Forelimb muscle (tissue), 1 donor: ENCODE results near the gene JAML. TPM values are rescaled to one million over a fixed set of nuclear protein-coding genes. Genes with fewer than 3 reads are reported as not detected.

Experiments used
- DNase-seq: peaks from one replicate; pipeline ENCODE4 v3.0.0-alpha.2; 2013; ENCODE audit warnings: low read depth
- polyA plus RNA-seq: library from polyadenylated mRNA; unstranded; fragments of 120-200 nt; gene quantifications from one replicate; pipeline ENCODE4 v1.2.1, GENCODE V29; 2013; ENCODE audit not compliant: insufficient read length

Gene JAML
- polyA plus RNA-seq, 1 donor: 1.7 TPM

DNA sequence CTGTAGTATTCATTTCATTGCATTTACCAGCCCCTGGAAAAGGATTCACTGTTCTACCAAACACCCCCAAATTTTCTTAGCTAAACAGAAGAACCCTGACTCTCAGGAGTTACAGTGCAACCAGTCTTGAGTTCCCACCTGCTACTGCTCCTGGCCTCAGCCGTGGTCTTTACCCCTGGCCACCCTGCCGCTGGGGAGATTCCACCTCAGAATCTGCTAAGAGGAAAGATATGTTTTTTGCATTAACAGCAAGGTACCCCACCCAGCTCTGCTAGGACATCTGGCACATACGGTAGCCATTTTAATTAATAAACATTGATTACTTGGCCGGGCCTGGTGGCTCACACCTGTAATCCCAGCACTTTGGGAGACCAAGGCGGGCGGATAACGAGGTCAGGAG, 9.0 kb downstream of the JAML start:
- DNase-seq: no peak

DNA sequence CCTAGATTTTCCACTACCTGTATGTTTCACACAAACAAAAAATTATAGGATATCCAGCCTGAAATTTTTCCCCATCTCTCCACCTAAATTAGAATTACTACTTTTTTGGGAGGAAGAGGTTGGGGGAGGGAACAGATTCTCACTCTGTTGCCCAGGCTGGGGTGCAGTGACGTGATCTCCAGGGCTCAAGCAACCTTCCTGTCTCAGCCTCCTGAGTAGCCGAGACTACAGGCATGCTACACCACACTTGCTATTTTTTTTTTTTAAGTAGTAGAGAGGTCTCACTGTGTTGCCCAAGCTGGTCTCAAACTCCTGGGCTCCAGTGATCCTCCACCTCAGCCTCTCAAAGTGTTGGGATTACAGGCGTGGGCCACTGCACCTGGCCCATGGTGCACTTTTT, 9.5 kb downstream of the JAML start:
- no peak for DNase-seq

DNA sequence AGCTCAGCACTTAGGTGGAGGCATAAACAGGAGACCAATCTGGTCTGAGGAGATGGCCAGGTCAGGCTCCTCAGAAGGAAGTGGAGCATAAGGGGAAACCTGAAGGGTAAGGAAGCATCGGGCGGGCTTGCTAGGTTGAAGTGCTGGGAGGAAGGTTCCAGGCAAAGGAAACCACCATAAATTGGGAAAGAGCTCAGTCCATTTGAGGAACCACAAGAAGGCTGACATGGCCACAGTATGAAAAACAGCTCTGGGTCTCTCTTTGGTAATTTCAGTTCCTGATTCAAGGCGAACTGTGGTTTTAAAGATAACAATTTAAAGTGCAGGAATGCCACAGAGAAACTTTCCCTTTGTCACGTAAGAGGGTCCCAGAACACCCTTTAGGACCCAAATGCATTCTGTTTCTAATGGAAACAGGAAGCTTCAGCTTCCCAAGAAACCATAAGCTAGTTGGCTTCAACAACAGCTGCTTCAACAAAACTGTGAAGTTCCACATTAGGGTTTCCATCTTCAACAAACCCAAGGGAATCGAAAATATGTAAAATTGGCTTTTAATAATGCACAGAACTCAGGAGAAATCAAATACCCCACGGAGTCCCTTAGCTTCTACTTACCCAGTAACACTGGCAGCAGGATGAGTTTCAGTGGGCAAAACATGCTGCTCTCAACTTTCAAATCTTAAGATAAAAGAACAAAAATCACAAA, 10.4 kb downstream of the JAML start:
- DNase-seq: no peak

DNA sequence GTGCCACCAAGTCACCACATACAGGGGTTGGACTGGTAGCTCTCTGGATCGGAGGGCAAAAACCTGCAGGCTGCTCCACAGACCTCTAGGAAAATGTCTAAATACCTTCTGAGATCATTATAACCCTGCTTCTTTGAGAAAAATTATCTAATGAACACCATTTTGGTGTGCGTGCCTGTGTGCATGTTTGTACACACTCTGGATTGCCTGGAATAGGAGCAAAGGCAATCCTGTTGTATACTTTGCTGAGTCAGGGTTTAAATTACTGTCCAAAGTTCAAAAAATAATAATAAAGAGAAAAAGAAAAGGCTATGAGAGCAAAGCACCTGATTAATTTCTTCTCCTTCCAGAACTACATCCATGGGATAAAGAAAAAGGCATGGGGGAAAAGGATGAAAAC, 11.0 kb downstream of the JAML start:
- no peak for DNase-seq

DNA sequence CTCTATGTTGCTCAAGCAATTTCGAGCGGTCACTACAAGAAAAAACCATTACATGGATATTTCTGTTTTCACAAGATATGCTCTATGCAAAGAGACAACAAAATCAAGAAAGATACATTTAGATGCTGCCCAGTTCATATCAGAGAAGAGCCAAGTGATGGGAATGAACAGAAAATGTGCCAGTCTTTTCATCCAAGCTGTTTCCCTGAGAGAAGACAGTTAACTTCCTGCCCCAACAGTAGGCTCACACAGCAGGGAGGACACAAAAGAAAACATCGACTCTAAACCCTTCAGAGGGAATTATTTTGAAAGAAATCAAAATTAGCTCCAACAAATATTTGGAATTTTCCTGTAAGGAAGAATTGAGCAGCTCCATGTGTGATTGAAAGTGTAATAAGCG, 11.6 kb downstream of the JAML start:
- no peak for DNase-seq

DNA sequence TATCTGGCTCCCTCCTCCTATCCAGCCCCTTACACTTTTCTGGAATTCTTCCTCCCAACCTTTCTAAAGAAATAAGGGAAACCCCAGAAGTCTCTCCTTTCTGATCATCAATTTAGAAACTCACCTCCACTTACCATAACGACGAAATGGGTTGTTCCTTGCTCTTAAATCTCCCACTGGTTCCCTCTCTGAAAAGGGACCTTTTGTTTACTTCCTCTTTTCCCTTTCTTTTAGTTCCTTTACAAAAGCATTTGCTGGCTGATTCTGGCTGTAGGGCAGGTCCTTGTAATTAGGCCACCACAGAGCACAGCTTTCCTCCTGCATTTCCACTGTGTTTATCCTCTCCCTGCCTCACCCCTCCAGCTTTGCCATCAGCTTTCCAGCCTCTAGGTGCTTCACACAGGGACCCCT, 12.0 kb downstream of the JAML start:
- DNase-seq: no peak

DNA sequence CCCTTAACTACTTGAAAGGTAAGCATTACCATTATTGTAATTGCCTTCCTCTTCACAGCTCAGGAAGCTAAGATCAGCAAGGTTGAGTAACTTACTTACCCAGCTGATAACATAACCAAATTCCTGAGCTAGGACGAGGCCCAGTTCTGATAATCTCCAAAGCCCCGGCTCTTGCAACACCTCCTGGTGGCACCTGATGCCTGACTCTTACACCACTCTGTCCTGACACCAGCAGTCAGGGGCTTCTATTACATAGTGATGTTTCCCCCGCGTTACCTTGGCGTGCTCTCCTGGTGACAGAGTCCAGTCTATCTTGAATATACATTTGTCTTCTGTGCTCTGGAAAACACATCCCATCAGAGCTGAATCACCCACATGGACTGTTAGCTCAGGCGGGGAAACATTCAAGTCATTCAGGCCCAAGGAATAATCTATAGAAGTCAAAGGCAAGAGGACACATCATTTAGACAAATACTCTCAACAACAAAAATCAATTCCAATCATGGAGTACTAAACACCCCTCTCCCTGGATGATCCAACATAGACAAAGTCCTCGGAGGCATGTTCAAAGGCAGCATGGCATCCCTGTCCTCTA, 12.6 kb downstream of the JAML start:
- no peak for DNase-seq

DNA sequence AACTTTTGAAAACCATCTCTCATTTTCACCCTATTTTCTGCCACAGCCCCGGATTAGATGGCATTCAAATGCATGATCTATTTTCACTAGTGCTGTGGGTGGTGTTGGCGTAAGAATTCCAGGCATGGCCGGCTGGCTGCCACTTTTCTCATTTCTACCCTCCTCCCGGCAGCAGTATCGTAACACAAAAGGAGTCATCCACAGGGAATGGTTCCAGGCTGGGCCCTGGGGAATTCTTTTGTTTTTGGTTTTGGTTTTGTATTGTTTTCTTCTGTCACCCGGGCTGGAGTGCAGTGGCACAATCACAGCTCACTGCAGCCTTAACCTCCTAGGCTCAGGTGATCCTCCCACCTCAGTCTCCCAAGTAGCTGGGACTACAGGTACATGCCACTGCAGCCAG, 13.8 kb downstream of the JAML start:
- no peak for DNase-seq

DNA sequence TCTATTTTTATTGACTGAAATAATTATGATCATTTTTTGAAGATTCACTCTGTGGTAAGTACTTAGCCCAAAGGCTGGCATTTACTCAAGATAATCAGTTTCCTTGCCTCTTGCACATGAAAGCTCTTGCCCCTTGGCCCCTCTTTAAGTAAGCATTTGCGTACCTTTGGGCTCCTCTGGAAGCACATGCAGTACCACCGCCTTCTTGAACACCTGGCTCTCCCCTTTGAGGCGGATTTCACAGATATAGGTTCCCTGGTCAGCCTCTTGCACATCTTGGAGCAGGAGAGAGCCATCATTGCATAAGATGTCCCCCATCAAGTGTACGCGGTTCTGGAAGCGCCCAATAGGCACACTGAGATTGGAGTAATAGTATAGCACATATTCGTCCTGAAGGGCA, 14.5 kb downstream of the JAML start:
- DNase-seq: no peak

DNA sequence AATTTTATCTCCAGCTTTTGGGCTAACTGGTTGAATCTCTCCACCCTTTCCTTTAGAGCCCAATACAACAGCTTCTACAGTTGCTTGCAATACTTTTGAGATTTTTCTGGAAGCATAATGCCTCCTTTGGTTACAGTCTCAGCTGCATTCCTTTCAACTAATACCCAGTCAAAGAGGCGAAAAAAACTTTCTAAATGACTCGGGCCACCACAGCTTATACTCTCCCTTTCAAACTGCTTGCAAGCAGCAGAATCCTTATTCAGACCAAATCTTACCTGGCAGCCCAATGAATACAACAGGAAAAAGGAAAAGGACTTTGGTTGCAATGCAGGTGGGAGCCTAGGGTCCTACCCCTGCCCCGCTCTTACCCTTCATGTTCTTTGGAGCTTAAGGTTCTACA, 15.8 kb downstream of the JAML start:
- DNase-seq: no peak

DNA sequence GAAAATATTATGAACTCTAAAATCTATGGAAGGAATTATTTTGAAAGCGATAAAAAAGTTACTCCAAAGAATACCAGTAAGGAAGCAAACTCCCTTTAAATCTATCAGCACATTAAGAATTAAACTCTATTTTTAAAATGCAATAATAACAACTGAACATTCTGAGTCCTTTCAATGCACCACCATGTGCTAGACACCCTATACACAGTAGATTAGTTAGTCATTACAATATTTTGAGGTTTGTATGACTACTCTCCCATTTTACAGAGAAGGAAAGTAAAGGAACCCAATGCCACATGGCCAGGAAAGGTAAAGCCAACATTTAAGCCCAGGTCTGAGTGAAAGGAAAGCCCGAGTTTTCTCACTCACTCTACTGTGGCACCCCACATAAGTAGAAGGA, 17.7 kb downstream of the JAML start:
- no peak for DNase-seq

DNA sequence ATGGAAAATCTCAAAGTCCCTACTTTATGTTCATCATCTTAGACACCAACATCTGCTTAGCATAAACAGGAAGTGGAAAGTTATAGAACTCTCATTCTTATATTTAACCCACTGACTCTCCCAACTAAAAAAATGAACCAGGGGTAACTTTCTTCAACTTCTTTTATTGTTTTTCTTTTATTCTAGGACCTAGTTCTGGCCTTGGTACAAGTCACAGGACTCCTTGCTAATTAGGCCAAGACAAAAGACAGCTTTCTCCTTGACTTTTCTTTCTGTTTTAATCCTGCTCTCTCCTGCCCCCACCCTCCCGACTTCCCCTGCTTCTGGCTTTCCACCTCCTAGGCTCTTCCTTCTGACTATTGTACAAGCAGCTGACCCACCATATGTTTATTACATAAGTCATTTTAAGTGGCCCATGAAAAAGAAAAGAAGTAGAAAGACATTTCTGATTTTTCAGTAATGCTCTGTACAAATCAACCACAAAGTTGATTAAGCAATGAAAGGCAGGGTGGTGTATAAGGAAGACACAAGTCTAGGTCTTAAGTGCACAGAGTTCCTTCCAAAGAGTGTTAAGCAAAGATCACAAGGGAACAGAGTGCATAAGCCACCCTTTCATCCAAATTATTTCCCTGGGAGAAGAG, 18.3 kb downstream of the JAML start:
- no peak for DNase-seq

DNA sequence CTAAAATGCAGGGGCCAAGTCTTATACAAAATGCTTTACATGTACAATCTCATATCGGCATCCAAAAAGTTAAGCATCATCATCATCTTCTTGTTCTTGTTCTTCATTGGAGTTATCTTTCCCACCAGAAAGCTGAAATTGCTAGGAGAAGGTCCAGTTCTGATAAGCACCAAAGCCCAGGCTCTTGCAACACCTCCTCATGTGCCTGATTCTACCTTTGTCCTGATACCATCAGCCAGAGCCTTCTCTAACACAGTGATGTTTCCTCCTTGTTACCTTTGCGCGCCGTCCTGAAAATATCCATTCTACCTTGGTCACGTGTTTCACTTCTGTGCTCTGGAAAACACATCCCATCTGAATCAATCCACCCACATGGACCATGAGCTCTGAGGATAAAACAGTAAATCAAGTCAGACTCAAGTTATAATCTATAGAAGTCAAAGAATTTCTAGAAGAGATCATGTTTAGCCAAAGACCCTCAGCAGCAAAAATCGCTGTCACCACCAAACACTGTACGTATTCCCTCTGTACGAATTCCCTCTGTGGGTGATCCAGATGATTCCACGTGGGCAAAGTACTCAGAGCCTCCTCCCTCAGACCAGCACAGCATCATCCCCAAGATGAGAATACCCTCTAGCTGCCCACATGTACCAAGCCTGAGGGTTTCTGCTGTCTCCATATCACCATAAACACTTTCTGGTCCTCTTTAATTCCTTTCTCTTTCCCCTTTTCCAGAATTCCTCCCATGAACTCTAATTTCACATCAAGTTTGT, 19.0 kb downstream of the JAML start:
- DNase-seq: no peak

DNA sequence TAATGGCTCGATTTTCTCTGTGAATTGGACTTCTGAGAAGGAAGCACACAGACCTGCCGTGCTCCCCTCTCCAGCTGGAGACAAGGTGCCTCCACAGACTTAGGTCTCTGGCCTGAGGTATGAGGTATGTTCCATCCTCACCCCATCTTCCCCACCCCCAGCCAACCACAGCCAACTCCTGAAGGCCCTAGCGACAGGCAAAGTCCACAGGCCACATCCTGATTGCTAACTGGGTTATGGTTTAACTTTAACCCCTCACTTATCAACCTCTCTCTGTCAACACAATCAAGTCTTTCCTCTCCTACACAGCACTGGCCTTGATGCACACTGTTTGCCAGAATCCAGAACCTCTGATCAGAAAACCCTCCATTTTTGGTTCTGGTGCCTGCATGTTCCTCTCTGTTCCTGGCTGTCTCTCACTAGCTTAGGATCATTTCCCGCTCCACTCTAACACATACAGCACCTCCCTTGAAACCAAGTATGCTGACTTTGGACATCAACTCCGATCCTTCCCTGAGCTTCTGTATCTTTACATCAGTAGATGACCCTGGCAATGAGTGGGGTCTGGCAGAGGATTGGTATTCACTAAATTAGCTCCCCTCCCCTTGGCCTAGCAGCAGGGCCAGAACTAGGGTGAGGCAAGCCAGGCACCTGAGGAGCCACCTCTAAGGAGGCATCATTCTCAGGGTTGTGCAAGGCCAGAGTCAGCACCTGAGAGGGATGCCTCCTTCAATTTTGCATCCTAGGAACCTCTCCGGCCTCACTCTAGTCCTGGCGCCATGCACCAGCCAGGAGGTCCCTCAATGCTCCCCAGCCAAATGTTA, 22.0 kb downstream of the JAML start:
- DNase-seq: no peak

DNA sequence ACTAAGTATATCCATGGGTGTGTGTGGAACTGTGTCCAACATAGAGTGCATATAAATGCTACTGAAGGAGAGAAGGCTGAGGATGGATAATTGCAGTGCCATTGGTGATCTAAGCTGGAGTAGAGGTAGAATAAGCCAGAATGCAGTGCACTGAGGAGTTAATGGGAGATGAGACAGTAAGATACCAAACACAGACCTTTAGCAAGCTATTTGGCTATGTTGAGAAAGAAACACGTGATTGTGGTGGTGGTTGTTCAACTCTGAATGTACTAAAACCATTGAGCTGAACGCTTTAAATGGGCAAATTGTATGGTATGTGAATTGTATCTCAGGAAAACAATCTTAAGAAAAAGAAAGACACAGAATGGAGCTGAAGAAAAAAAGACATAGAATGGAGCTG, 22.8 kb downstream of the JAML start:
- DNase-seq: no peak

DNA sequence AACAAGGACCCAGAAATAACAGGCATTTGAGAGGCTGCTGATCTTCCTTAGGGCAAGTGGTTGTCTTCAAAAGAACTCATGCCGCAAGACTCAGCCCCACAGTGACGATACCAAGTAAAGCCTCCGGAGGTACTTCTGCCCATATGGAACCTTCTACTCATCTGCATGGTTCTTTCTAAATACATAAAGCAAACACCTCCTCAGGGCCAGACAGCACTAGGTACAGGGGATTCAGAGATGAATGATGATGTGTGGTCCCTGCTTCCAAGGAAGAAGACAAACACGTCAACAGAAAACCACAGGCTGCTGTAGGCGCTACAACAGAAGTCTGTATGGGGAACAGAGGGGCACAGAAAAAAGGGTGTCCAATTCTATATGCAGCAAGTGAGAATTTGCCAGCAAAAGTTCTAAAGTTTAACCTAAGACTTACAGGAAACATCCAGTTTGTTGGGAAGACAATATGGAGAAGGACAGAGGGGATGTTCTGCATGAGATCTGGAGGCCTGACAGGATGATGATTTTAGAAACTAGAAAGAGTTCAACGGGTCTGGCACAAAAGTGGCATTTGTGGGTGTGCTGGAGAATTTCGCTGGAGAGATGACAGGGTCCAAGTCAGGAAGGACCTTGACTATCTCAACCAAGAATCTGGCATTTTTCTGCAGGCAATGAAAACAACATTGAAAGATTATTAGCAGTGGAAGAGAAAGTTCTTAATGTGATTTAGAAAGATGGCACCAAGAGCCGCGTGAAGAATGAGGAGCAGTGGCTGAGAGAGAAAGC, 23.7 kb downstream of the JAML start:
- no peak for DNase-seq

DNA sequence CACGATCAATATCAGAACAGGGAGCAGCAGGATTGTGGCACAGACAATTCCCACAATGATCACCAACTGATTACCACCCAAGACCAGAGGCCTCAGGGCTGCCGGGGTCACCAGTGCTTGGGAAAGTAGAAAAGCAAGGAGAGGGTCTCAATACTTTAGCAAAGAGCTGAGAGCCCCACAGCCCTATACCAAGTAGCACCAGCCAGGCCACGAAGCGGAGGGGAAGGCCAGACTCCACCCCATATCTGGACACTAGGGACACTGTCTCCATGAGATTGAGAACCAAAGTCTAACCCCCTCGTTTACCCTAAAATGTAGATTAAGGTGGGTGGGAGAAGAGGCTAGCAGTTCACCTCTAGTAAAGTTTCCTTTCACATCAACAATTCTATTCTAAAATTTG, 24.3 kb downstream of the JAML start:
- no peak for DNase-seq

DNA sequence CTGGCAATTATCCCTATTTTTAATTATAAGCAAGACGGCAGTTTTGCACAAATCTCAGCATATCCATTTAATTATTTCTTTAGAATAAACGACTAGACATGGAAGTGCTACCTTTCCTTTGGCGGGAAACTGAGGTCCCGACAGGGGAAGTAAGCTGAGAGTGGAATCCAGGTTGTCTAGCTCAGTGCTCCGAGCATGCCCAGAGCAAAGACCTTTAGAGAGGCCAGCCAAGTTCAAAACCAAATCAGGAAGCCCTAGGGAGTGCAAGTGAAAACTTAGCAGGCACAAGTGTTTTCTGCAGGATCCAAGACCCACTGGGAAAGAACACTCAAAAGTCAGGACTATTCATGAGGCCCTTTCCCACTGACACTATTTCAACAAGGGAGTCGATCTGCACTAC, 25.7 kb downstream of the JAML start:
- no peak for DNase-seq

DNA sequence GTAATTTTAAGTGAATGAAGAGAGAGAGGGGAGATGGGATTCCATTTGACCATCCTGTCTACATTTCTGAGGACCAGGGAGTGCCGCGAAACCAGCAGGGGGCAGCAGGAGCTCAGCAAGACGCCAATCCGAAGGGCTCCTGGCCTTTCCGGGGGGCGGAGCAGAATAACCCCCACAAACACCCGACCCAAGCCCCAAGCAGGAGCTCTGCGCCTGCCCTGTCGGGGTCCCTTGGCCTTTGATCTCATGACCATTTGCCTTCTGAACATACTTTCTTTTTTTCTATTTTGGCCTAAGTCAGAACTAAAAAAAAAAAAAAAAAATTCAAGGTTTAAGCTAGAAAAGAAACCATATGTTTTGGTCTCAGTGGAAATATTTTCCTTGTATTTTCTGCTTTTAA, 26.4 kb downstream of the JAML start:
- no peak for DNase-seq

DNA sequence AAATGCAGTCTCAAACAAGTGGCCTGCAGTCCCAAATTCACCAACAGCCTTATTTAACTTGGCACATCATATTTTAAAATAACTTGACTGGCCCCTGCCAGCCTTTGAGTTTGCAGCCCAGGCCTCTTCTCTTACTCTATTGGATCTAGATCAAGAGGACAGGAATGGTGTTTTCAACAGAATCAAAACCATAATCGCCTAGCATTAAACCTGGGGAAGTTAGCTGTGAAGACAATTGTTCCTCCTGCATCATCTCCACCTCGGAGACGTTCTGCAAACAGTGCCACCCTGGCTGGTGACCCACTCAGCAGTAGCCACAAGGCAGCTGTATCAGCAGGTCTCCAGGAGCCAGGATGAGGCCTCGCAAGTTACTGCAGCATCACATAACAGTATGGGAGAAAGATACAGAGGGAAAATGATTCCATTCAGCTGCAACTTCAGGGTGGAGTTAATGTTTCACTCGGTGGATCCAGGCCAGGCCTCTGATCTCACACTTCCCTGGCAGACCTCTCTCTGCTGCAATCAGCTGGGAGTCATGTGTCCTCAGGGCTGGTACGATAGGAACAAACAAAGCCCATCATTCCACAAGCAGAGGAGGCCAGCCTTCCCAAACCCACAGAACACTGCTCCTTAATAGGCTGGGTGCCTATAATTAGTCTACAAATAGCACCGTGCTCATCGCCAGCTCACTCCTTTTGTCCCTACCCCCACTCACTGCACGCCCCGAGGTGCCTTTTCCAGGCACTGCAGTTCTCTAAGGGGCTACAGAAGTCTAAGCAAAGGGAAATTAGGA, 29.8 kb downstream of the JAML start:
- DNase-seq: no peak
